Raji (cell line): ENCODE results near the gene WIPF2.

ENCODE experiments used
- POLR2A ChIP-seq: IDR thresholded peaks from 2 replicates; pipeline ENCODE4 v1.6.1; 2011; ENCODE audit warnings: low read depth, low read length, control low read depth; ENCODE audit not compliant: insufficient read depth

Gene WIPF2

GRCh38 chr17:40279402-40279801 lies 60.3 kb downstream of the WIPF2 start:
- TF ChIP-seq POLR2A = no peak

GRCh38 chr17:40281663-40282062 lies 62.6 kb downstream of the WIPF2 start:
- no peak for TF ChIP-seq POLR2A

- no peak for TF ChIP-seq POLR2A
Measured at GRCh38 chr17:40283662-40284061, 64.6 kb downstream of the WIPF2 start.

DNA sequence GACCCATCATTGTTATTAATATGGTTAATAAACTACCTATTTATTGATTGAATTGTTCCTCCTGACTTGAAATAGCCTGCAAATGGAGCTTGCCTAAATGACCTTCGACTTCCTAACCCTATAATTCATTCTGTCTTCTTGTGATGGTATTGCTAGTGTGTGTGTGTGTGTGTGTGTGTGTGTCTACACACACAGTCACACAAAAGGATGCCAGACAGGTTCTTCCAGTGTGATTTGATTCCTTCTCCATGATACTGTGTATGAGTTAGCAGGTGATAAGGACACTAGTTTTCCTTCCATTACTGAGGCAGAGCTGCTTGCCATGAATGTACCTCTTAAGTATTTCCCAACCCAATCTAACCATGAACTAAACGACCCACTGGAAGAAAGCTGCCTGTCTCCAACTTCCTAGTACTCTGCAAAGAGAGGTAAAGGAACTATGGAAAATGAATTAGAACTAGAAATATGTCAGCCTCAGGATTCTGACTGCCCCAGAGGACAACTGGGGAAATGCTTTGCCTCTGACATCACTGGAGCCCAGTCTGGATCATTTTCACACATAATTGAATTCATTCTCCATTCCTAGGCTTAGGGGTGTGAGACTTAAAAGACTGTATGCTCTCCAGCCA lies 65.1 kb downstream of the WIPF2 start:
- TF ChIP-seq POLR2A = no peak

- no peak for TF ChIP-seq POLR2A
Measured at GRCh38 chr17:40286473-40286872, 67.4 kb downstream of the WIPF2 start.

DNA sequence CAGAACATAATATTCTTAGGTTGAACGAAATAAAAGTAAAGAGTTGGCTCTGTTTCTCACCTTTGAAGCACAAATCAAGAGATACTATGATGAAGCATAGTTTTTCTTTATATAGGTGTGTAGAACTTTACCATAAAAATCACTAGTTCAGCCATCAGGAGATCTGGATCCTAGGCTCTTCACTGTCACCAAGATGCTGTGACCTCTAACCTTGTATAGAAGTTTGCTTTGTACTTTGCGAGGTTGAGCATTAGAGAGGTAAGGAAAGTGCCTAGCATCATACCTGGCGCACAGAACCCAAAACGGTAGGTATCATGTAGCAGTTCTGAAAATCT lies 68.0 kb downstream of the WIPF2 start:
- no peak for TF ChIP-seq POLR2A

GRCh38 chr17:40287494-40288369 lies 68.6 kb downstream of the WIPF2 start, which contains the start of gene CDC6:
CDC6 (plus strand) TSS chr17:40287879; CDS start chr17:40289421, 1,542 bp downstream.
- TF ChIP-seq POLR2A = peak; percentile 97

- TF ChIP-seq POLR2A = no peak
Measured at GRCh38 chr17:40290629-40291280, 71.7 kb downstream of the WIPF2 start.

GRCh38 chr17:40291281-40291664 lies 72.2 kb downstream of the WIPF2 start:
- TF ChIP-seq POLR2A = no peak

GRCh38 chr17:40293363-40293762 lies 74.3 kb downstream of the WIPF2 start:
- no peak for TF ChIP-seq POLR2A

GRCh38 chr17:40295488-40296436 lies 76.7 kb downstream of the WIPF2 start:
- TF ChIP-seq POLR2A = no peak

GRCh38 chr17:40297511-40297910 lies 78.4 kb downstream of the WIPF2 start:
- TF ChIP-seq POLR2A = no peak

- TF ChIP-seq POLR2A = no peak
Measured at GRCh38 chr17:40298726-40299125, 79.6 kb downstream of the WIPF2 start.

GRCh38 chr17:40301315-40301714 lies 82.2 kb downstream of the WIPF2 start:
- TF ChIP-seq POLR2A = no peak
